Effector CD8-positive, alpha-beta T cell (primary cell): ENCODE data around the gene MNX1.

Source experiments
- DNase-seq: peaks from one replicate; lab custom pipeline; 2025; lab: John Stamatoyannopoulos, UW

The MNX1 gene

DNA sequence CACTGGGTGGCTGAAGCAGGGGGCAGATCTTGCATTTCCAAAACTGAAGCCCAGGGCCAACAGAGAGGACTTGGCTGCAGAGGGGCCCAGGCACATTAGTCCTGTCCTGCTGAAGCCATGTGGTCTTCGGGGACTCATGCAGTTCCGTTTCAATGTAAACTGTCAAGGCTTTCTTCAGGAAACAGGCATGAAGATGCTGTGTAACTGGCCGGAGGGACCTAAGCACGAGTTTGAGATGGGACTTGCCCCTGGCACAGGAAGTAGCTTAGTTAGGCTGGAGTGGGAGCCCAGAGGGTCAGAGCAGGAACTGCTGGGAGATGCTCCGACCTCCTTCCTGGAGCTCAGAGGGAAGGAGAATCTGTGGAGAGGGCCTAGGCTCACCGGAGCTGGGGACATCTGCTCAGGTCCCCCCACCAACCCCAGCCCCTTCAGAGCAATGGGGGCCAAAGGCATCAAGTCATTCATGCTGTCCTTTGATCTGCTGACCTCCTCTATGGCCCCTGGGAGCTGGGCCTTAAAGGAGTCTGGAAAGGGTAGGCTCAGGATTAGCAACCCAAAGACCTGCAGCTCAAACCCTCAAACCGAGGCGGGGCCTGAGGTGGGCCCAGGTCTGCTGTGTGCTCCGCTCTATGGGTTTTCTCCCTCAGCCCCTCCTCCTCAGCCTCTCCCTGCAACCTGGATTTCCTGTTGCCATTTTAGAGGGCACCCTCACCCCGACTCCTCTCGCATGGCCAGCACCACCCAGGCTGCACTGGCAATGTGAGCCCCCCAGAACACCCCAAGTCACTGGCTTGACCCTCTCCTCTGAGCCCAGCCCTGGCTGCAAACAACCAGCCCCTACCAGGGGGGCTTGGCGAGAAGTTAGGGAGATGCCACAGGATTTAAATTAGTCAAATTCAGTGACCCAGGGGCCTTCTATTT, 4.4 kb upstream of the MNX1 start:
- no peak for DNase-seq

DNA sequence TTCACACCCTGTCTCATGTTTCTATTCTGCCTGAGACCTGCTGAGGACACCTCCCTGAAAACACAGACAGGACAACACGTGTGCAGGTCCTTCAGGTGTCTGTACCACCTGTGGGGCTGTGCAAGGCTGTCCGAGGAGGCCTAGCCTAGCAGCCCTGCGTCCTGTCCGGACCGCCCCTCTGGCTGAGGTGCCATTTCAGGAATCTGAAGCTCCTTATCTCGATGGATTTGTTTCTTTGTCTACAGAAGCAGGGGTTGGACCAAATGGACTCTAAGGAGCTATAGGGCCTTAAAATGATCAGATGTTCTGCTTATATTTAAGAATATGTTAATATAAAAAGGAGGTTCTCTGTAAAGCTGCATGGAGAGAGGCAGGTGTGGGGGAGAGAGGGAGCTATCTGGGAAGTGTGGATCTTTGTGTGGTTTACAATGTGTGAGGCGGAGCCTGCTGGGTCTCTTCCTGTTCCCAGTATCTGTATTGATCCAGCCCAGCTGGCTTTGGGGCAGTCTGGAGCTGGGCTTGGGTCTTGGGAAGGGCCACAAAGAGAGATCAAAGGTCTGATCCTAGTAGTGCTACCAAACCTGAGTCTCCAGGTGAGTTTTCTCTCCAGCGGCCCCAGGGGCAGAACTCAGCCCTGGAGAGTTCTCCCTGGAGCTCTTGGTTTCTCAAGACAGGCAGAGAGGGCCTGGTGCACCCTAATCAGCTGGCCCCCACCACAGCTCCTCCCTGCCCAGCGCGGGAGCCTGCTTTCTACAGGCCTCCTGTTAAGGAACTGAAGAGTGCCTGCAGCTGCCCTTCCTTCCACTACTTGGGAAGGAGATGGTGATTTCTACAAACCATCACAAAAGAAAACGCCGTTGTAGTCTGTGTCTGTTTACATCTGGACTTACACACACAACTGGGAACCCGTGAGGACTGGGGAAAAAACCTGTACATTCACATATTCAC, 3.4 kb upstream of the MNX1 start:
- no peak for DNase-seq

DNA sequence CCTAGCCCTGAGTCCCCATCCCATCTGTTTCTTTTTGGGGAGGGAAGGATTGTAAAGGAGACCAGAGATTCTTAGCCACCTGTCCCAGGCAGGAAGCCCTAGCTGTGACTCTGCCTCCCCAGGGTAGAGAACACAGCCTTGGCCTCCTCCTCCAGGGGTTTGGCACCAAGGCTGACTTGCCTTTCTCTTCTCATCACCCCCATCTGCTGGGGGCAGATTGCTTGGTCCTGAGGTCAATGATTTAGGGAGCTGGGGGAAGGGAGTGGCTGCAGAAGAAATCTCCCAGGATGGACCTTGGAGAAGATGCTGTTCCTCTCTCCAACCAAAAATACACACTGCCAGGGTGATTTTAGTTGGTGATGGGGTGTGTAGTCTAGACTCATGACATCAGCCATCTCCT, 2.6 kb upstream of the MNX1 start:
- no peak for DNase-seq

DNA sequence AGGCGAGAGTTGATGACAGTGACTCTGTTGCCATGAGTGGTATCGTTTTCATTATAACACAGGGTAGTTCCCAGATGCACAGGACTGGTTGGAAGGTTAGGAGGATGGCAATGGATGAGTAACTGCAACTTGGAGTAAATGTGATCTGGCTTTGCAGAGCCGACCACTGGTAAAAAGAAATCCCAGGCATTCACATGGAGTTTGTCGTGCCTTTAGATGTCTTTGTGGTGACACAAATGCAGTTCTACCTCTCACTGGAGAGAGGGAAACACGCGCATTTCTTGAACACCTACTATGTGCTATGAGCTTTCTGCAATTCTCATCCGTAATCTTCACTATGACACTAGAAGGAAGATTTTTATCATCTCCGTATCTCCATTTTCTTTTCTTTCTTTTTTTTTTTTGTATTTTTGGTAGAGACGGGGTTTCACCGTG, 1.7 kb upstream of the MNX1 start:
- no peak for DNase-seq

DNA sequence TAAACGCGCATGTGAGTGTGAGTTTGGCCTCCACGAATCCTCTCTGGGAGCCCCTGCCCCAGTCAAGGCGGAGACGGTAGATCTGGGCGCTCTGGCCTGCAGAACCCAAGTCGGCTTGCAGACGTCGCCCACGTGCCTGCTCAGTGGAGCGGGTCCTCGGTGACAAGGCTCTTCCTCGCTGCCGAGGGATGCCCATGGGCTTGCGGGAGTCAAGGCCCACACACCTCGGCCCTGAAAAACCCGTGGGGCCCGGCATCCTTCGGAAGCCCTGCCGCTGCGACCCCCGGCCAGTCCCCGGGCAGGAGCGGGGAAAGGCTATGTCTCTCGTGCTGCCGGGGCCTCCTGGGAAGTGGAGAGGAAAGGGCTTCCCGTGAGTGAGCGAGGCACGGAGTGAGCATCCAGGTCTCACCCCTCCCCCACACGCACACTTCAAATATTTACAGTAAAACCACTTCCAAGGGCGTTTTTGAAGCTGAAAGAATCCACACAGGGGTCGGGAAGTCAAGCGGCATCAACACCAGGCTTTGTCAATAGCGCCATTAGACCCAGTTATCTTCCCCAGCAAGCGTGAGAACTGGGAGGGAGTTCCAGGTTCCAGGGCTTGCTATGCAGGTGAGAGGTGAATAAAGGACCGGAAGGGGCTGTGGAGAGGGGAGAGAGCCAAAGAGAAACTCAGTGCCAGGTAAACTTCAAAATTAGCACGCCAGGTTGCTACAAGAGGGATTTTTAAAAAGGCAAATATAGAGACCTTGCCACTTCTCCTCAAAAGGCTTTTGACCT, 1.1 kb upstream of the MNX1 start:
- DNase-seq = no peak

DNA sequence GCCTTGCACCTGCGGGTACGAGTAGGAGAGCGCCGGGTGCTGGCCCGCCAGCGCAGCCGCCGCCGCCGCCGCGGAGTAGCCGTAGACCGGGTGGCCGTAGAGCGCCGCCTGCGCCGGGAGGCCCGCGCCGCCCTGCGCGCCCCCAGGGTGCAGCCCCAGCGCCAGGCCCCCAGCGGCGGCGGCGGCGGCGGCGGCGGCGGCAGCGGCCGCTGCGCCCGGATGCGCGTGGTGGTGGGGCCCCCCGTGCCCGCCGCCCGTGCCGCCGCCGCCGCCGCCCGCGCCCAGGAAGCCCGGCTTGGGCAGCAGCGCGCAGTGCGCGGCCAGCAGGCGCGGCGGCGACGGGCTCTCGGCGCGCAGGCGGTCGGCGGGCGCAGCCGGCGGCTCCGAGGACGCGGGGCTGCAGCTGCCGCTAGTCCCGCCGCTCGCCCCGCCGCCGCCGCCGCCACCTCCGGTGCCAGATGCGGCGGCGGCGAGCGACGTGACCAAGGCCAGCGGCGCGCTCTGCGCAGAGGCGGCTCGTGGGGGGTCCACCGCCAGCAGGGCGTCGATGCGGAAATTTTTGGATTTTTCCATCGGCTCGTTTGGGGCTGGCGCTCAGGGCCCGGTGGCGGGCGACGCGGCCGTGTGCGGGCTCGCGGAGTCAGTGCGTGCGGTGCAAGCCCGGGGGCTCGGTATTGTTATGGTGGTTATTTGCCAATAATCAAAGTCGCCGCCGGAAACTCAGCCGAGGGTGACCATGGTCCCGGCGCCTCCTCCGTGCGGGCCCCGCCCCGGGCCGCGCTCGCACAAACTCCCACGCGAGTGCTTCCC, 480 bp downstream of the MNX1 start:
- no peak for DNase-seq

DNA sequence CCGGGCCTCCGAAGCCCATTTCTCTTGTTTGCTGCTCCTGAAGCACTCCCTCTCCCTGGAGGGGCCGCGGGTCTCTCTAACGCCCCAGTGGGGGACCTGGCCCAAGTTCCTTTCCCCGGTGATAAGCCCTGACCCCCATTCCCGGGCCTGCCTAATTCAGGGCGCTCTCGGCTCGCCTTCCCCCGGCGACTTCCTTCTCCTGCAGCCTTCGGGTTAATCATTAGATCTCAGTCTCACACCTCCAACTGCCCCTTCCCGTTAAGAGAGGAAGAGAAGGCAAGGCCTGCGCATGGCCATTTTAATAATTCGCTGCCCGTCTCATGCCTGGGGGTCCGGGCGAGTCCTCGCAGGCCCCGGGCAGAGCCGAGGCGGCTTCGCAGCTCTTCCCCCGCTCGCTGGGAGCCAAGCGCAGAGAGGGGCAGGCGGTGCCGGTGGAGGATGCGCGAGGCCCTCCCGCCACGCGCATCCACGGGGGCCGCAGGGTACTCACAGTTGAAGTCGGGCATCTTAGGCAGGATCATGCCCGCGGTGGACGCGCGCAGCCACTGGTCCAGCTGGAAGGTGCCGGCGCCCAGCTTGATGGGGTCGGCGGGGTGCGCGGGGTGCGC, 1.2 kb downstream of the MNX1 start:
- no peak for DNase-seq

DNA sequence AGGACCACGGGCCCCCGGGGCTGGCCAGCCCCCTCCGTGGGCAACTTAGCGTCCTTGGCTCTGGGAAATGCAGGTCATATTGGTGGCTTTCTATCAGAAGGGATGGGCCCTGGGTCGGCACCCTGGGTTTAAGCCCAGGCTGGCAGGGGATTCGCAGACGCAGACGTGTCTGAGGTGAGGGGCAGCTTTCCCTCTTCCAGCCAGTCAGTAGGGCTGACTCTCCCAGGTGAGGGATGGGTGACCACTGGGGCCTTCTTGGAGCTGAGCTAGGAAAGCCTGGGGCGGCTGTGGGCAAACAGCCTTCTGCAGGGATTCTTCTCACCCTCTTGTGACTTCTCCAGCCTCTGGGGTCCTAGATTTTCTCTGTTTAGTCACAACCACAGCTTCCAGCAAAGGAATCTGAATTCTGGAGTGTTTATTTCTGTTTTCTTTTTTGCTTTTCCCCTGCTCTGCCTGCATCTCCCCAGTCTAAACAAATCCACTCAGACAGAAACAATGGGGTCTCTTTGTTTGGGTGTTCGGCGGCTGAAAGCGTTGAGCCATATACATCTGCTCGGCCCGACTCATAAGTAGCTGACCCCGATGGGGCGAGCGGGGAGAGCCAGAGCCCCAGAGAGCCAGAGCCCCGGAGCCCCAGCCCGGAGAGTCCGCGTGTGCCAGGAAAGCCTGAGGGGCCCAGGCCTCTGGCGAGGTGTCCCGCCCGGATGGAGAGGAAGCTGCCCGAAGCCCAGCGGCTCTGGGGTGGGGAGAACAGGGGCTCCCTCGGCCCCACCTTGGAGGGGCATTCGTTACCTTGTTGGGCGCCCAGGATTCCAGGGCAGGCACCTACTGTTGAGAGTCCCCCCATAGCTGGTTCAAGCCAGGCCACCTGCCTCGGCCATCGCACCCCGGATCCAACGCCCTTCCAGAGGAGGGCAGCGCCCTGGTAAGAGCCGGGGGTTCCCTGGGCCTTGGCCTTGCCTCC, 2.0 kb downstream of the MNX1 start:
- no peak for DNase-seq

DNA sequence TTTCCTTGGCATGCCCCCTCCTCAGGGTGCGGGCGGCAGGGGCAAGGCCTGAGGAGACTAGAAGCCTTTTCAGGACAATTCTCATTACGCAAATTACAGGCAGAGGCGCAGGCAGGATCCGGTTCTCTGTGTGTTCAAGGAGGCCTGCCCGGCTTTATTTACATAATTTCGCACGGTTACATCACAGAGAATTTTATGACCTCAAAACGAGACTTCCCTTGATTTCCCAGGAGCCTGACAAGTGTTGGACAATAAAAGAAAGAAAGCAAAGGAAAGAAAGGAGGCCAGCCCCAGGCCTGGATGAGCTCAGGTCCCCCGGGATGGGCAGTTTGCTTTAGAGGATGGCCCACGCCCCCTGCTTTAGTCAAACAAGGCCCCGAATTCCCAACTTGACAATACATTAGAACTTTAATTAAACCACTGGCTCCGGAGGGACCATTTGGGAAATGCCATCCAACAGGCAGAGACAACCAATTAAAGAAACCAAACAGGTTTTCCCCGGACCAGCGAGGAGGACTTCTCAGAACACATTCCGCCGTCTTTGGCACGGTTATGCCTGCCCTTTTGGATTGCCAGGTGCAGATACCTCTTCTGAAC, 2.9 kb downstream of the MNX1 start:
- no peak for DNase-seq

DNA sequence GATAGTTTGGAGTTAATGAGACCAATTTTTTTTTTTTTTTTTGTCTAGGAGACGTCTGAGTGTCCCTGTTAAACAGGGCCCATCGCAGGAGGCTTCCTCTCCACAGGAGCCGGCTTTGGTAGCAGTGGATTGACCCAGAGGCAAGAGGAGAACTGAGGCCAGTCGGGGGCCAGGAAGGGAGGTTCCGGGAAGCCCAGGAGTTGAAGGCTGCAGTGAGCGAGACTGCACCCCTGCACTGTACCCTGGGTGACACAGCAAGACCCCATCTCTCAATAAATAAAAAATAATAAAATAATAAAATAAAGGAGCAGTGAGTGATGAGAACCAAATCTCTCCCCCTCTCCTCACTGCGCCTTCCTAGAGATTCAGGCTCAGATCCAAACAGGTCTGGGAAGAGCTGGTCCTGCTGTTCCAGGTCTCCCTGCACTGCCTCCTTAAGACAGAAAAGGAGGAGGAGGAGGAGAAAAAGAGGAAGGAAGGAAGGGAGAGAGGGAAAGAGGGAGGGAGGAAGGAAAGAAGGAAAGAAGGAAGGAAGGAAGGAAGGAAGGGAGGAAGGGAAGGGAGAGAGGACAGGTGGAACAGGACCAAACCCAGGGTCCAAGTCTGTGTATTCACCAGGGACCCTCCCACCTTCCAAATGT, 3.5 kb downstream of the MNX1 start:
- no peak for DNase-seq

DNA sequence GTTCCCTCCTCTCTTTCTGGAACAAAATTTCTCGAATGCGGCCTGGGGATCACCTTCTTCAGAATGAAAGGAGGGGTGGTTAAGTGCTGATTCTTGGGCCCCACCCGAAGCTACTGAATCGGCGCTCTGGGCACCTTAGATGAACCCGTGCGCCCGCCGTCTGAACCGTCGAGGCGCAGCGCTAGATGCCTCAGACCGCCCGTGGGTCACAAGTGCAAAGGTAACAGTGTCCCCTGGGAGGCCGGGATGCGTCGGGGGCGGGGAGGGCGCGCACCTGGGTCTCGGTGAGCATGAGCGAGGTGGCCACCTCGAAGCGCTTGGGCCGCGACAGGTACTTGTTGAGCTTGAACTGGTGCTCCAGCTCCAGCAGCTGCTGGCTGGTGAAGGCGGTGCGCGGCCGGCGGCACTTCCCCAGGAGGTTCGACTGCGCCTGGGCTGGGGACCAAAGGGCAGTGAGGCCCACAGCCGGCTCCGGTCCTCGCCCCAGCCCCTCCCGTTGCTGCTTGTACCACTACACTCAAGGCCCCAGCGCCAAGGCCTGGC, 4.2 kb downstream of the MNX1 start:
- DNase-seq = no peak

DNA sequence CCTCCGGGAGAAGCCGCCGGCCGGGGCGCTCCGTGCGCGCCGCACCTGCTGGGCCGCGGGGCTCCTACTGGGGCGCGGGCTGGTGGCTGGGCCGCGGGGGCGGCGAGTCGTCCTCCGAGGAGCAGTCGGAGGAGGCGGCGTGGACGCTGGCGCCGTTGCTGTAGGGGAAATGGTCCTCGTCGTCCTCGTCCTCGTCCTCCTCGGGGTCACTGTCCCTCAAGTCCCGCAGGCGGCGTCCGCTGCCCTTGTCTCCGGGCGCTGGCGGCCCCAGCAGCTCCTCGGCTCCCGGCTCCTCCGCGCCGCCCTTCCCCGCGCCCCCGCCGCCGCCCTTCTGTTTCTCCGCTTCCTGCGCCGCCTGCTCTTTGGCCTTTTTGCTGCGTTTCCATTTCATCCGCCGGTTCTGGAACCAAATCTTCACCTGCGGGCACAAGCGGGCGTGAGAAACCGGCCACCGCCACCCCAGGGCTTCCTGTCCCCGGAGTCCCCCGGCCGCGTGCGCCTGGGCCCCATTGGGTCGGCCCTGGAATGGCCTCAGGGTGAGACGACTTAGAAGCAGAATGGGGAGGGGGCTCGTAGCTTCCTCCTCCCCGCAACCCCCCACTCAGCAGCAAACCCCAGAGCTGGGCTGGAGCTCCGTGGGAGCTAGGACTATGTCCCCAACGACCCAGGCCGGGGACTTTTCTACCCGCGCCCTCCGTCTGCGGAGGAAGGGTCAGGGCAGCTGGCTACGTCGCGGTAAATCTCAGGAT, 4.8 kb downstream of the MNX1 start:
- no peak for DNase-seq

DNA sequence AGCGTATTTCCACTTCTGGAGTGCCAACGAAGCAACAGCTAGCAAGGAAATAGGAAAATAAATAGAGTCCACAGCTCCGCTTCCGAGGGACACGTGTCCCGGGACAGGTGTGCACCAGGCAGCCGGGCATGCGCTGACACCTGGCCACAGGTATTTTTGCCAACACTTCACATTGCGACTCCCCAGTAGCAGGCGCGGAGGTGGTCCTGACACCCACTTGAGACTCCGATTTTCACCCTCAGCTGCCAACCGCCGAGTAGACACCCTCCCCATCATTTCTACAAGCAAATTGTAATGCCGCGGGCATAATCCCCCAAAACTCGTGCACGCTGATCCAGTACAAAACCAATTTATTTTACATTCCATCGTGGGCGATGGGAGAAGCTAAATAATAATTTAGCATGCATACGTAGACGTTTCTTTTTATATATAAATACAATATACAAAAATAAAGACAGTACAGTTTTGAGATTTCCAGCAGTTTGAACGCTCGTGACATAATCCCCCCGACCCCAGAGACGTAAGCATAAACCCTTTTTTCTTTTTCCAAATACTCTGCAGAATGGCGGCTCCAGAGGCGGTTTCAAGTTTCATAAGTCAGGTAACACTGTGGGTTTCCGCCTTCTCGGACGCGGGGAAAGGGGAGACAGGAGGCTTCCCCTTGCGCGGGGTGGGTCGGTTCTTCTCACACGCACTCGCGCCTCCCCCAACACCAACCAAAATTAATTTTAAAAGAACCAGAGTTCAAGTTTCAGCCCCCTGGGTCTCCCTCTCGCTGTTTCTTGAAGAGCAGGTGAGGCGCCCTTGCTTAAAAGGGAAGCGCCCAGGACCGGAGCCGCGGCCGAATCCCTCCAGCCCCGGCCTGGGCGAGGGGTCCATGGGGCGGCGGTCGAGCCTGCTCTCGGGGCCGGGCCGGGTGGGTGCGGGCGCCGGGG, 5.7 kb downstream of the MNX1 start:
- no peak for DNase-seq

DNA sequence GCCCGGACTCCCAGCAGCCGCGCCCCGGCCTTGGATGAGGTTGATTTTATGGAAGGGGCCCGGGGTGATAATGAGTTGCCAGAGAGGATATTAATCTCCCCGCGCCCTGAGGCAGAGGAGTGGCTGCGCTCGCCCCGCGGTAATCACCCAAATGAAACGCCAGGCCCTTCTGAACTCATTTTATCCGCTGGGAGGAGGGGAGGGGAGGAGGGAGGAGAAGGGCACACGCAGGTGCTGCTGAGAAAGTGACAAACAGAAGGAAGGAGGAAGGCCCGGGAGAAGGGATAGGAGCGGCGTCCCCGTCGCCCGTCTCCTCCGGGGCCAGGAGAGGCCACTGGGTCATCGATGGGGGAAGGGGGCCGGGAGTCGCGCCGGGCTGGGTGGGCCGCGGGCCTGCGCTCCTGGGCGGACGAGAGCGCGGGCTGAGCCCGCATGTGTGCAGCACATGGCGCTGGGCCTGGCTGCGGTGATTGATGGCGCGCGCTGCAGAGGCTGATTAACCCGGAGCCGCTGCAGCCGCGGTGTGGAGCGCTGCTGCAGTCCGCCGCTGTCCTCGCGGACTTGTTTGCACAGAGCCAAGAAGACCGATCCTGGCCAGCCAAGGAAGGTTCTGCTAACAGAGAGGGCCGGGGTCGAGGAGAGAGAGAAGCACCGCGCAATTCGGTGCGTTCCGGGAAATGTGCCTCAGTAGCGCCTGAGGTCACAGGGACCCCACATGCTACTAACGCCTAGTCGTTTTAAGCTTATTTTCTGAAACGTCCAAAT, 6.5 kb downstream of the MNX1 start:
- no peak for DNase-seq

DNA sequence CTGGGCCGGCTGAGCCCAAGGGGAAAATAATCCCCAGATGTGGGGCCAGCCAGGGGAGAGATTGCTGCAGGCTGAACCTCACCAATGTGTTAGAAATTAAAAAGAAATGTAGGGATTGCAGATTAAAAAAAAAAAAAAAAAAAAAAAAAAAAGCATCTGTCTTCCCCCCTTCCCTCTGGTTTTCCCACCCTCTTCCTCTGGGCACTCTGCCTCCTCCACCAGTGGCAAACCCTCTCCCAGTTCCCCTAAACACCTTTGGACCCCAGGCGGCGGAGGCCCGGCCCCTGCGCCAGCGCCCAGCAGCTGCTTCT, 7.1 kb downstream of the MNX1 start:
- no peak for DNase-seq
